Measurements from ENCODE around the gene C6.

DNA sequence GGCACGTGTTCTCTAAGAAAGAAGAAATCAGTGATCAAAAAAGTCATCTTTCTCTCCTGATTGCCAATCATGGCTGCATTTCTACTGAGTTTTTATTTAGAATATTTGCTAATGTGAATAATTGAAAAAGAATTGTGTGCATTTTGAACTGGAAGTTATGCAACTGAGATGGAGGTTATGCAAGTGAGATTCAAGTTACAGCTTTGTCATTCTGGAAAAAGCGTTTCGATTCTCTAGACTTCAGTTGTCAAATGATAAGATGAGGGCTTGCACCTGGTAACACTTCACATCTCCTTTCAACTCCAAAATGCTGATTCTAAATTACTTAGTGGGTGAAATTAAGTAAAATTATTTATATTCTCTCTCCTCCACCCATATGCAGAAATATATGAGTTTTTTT lies 36.4 kb downstream of the C6 start:
- TF ChIP-seq CTCF (IDR thresholded peaks at IDR 0.05 in 2 of 3, conservative IDR thresholded peaks at IDR 0.05 in 1 of 3; ENCODE audit: borderline replicate concordance in 1 of 3, insufficient read depth in 1 of 3, low read depth in 2 of 3, low read length in 2 of 3) = no peak
- TF ChIP-seq SRF (IDR thresholded peaks at IDR 0.05; ENCODE audit: low read depth) = no peak
- no peak for TF ChIP-seq POLR2A (IDR thresholded peaks at IDR 0.05; ENCODE audit: borderline replicate concordance, extremely low read depth, insufficient read depth, insufficient read length)
- TF ChIP-seq EZH2 (IDR thresholded peaks at IDR 0.05) = no peak
- TF ChIP-seq ZBTB33 (IDR thresholded peaks at IDR 0.05; ENCODE audit: extremely low read depth, insufficient replicate concordance, low read length) = no peak

Data from HCT116 (cell line).